Endothelial cell (in vitro differentiated cells): Measurements from ENCODE around the gene CHST9. TPM values are rescaled to one million over a fixed set of nuclear protein-coding genes. Genes with fewer than 3 reads are reported as not detected.

Experiments
- DNase-seq: peaks from one replicate; pipeline ENCODE4 v3.0.0; 2021; ENCODE audit warnings: low spot score
- H3K27ac Mint-ChIP-seq: one replicate; pipeline ENCODE4 v1.8.0; 2021; ENCODE audit warnings: mixed read lengths, inconsistent platforms; ENCODE audit not compliant: unreplicated experiment
- H3K27me3 Mint-ChIP-seq: one replicate; pipeline ENCODE4 v1.8.0; 2021; ENCODE audit warnings: mild to moderate bottlenecking, moderate library complexity, mixed read lengths, inconsistent platforms; ENCODE audit not compliant: unreplicated experiment
- H3K36me3 Mint-ChIP-seq: one replicate; pipeline ENCODE4 v1.8.0; 2021; ENCODE audit warnings: mild to moderate bottlenecking, low read depth, mixed read lengths, inconsistent platforms; ENCODE audit not compliant: unreplicated experiment
- H3K4me1 Mint-ChIP-seq: one replicate; pipeline ENCODE4 v1.8.0; 2021; ENCODE audit warnings: mild to moderate bottlenecking, mixed read lengths, inconsistent platforms; ENCODE audit not compliant: unreplicated experiment
- H3K4me3 Mint-ChIP-seq: one replicate; pipeline ENCODE4 v1.8.0; 2021; ENCODE audit warnings: mild to moderate bottlenecking, mixed read lengths, inconsistent platforms; ENCODE audit not compliant: unreplicated experiment
- H3K9me3 Mint-ChIP-seq: one replicate; pipeline ENCODE4 v1.8.0; 2021; ENCODE audit warnings: mixed read lengths, inconsistent platforms; ENCODE audit not compliant: unreplicated experiment
- CTCF ChIP-seq: fragments of 200-600 bp; sonication (generic); IDR thresholded peaks from one replicate; pipeline ENCODE4 v1.5.0; 2021; ENCODE audit warnings: antibody characterized with exemption; ENCODE audit not compliant: unreplicated experiment
- total RNA-seq: library from RNA; stranded (reverse); fragmentation: NEBNext Ultra II Directional; extraction: Animal tissue kit (Norgen Biotek cat#: 25700); gene quantifications from one replicate; pipeline ENCODE4 v1.2.1, GENCODE V29; 2021; ENCODE audit not compliant: unreplicated experiment

Gene CHST9
- total RNA-seq, 1 donor from 2014 or later: 4.7 TPM

- Mint-ChIP-seq H3K27me3 (no peaks in the 10 kb centered on the region), H3K9me3 (peaks cover 7% of the 10 kb centered on the region), H3K36me3 (no peaks in the 10 kb centered on the region), H3K27ac (no peak overlapping the region), H3K4me1 (no peaks in the 10 kb centered on the region), H3K4me3 (no peak overlapping the region)
- no peak for DNase-seq
- TF ChIP-seq CTCF: no peak
These were observed 41.4 kb downstream of the CHST9 start for GRCh38 chr18:27143580-27144287.

- Mint-ChIP-seq H3K27ac (no peak overlapping the region), H3K9me3 (peaks cover 6% of the 10 kb centered on the region), H3K4me1 (no peaks in the 10 kb centered on the region), H3K36me3 (no peaks in the 10 kb centered on the region), H3K27me3 (no peaks in the 10 kb centered on the region), H3K4me3 (no peak overlapping the region)
- TF ChIP-seq CTCF: no peak
- DNase-seq: no peak
These were observed 42.2 kb downstream of the CHST9 start for GRCh38 chr18:27142891-27143290.

- Mint-ChIP-seq H3K36me3 (no peaks in the 10 kb centered on the region), H3K4me3 (no peak overlapping the region), H3K27me3 (no peaks in the 10 kb centered on the region), H3K9me3 (no peaks in the 10 kb centered on the region), H3K4me1 (no peaks in the 10 kb centered on the region), H3K27ac (no peak overlapping the region)
- TF ChIP-seq CTCF: no peak
- no peak for DNase-seq
These were observed 43.2 kb downstream of the CHST9 start for GRCh38 chr18:27141876-27142275.

DNA sequence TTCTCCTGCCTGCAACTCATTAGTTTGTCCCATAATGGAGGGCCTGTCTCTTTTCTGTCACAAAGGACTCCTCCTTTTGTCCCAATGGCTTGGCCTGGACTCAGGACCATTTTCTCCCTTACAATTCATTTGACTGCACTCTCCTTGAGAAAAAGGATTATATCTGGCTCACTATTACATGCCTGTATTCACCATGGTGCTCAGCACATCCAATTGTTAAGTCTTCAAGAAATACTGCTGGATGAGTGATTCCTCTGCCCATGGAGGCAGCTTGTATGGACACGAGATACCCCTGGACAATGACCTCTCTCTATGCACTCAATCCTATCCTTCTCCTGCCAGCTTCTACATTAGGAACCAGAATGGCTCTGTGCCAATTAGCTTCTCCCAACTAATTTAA is 47.0 kb downstream of the CHST9 start:
- Mint-ChIP-seq H3K4me1 (peaks cover 2% of the 10 kb centered on the region), H3K36me3 (no peaks in the 10 kb centered on the region), H3K27ac (no peak overlapping the region), H3K9me3 (no peaks in the 10 kb centered on the region), H3K4me3 (no peak overlapping the region), H3K27me3 (no peaks in the 10 kb centered on the region)
- no peak for DNase-seq
- TF ChIP-seq CTCF: no peak

DNA sequence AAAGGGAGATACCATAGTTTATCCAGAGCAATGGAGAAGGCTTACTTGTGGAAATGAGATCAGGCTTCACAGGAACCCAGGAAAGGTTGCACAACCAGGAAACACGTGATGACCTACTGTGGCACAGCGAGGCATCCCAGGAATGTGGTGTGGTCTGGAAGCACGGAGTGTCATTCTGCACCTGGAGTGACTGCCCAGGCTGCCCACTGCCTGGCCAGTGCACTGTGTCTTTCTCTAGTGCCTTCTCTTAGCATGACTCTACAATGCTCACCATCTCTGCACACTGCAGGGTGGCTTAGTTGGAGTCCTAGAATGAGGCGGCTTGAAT is 48.9 kb downstream of the CHST9 start:
- H3K27me3 Mint-ChIP-seq: no peaks in the 10 kb centered on the region
- peaks cover 2% of the 10 kb centered on the region for H3K4me1 Mint-ChIP-seq
- TF ChIP-seq CTCF: no peak
- no peak for DNase-seq
- no peaks in the 10 kb centered on the region for H3K9me3 Mint-ChIP-seq
- no peak overlapping the region for H3K27ac Mint-ChIP-seq
- no peaks in the 10 kb centered on the region for H3K36me3 Mint-ChIP-seq
- no peak overlapping the region for H3K4me3 Mint-ChIP-seq
